SK-N-SH treated with all-trans-retinoic acid at 6 μM for 48 hours (cell line): ENCODE results near the gene ZBTB38.

Source experiments
- CREB5 ChIP-seq: fragments of 250-450 bp; sonication (Bioruptor Pico); IDR thresholded peaks from 2 replicates; pipeline ENCODE4 v1.5.1; 2020; ENCODE audit warnings: low read depth, mild to moderate bottlenecking, moderate library complexity
- CSDC2 ChIP-seq: fragments of 250-450 bp; sonication (Bioruptor Pico); IDR thresholded peaks from 2 replicates; pipeline ENCODE4 v1.5.0; 2020; ENCODE audit warnings: mild to moderate bottlenecking, moderate library complexity
- ESRRG ChIP-seq: fragments of 250-450 bp; sonication (Bioruptor Pico); IDR thresholded peaks from 2 replicates; pipeline ENCODE4 v1.6.1; 2021; ENCODE audit warnings: mild to moderate bottlenecking
- PATZ1 ChIP-seq: fragments of 250-450 bp; sonication (Bioruptor Pico); IDR thresholded peaks from 2 replicates; pipeline ENCODE4 v1.8.0; 2020; ENCODE audit warnings: mild to moderate bottlenecking, moderate library complexity, borderline replicate concordance
- RARB ChIP-seq: fragments of 250-450 bp; sonication (Bioruptor Pico); IDR thresholded peaks from 2 replicates; pipeline ENCODE4 v1.8.0; 2021; ENCODE audit warnings: mild to moderate bottlenecking, moderate library complexity
- ZFP3 ChIP-seq: fragments of 250-450 bp; sonication (Bioruptor Pico); IDR thresholded peaks from 2 replicates; pipeline ENCODE4 v1.5.0; 2020; ENCODE audit warnings: mild to moderate bottlenecking, moderate library complexity

GRCh38 chr3:141348837-141349236, 19.5 kb upstream of the ZBTB38 start:
- TF ChIP-seq PATZ1 (CRISPR knock-in tag) (no peak), RARB (CRISPR knock-in tag) (no peak), CREB5 (CRISPR knock-in tag) (no peak), ZFP3 (CRISPR knock-in tag) (no peak), ESRRG (CRISPR knock-in tag) (no peak), CSDC2 (CRISPR knock-in tag) (no peak)
